Effector memory CD4-positive, alpha-beta T cell (primary cell): ENCODE results near the gene PAGE3.

ENCODE experiments used
- DNase-seq, 3 donors: peaks; one replicate each; pipeline ENCODE4 v3.0.0-alpha.2; 2020
- H3K27ac ChIP-seq: 2 replicates; pipeline ENCODE4 v1.7.0; 2013; ENCODE audit warnings: mild to moderate bottlenecking, low read length, moderate library complexity; ENCODE audit not compliant: insufficient read depth, poor library complexity, severe bottlenecking
- H3K27me3 ChIP-seq: replicated peaks from 2 replicates; pipeline ENCODE4 v1.7.0; 2013; ENCODE audit warnings: mild to moderate bottlenecking, low read length; ENCODE audit not compliant: insufficient read depth, control insufficient read depth, poor library complexity, severe bottlenecking
- H3K36me3 ChIP-seq: 2 replicates; pipeline ENCODE4 v1.7.0; 2013; ENCODE audit warnings: mild to moderate bottlenecking, low read length, moderate library complexity; ENCODE audit not compliant: control insufficient read depth, insufficient read depth
- H3K4me1 ChIP-seq: 2 replicates; pipeline ENCODE4 v1.7.0; 2013; ENCODE audit warnings: low read length, mild to moderate bottlenecking; ENCODE audit not compliant: control insufficient read depth, insufficient read depth, poor library complexity, severe bottlenecking
- H3K4me3 ChIP-seq: 2 replicates; pipeline ENCODE4 v1.7.0; 2013; ENCODE audit warnings: low read length, low read depth, mild to moderate bottlenecking; ENCODE audit not compliant: insufficient read depth, poor library complexity, severe bottlenecking
- H3K9me3 ChIP-seq: 2 replicates; pipeline ENCODE4 v1.7.0; 2013; ENCODE audit warnings: mild to moderate bottlenecking, low read length, moderate library complexity; ENCODE audit not compliant: control insufficient read depth
- total RNA-seq, 3 donors: gene quantifications; one replicate each; lab custom pipeline; 2026; lab: John Stamatoyannopoulos, UW

PAGE3 gene
- total RNA-seq: 0 reads per million in 3 donors

- H3K27me3 ChIP-seq: no peaks in the 10 kb centered on the region
- H3K4me3 ChIP-seq: no peak within 1 kb of the TSS
- H3K9me3 ChIP-seq: no peaks in the 10 kb centered on the region
- no peaks in the 10 kb centered on the region for H3K4me1 ChIP-seq
- no peaks in the 10 kb centered on the region for H3K36me3 ChIP-seq
- no peak within 1 kb of the TSS for H3K27ac ChIP-seq
- no peak for DNase-seq
Observed at GRCh38 chrX:55264816-55265215, at the start of gene PAGE3. Gene PAGE3 (minus strand): TSS chrX:55264916. CDS start chrX:55263903, 1,013 bp downstream.

GRCh38 chrX:55312655-55313054, 47.9 kb upstream of the PAGE3 start:
- H3K27ac ChIP-seq: no peak overlapping the region
- DNase-seq: no peak
- H3K27me3 ChIP-seq: no peaks in the 10 kb centered on the region
- no peaks in the 10 kb centered on the region for H3K36me3 ChIP-seq
- H3K9me3 ChIP-seq: no peaks in the 10 kb centered on the region
- H3K4me3 ChIP-seq: no peak overlapping the region
- H3K4me1 ChIP-seq: no peaks in the 10 kb centered on the region

- H3K36me3 ChIP-seq: no peaks in the 10 kb centered on the region
- H3K27ac ChIP-seq: no peak overlapping the region
- H3K27me3 ChIP-seq: no peaks in the 10 kb centered on the region
- DNase-seq: no peak
- H3K9me3 ChIP-seq: no peaks in the 10 kb centered on the region
- H3K4me3 ChIP-seq: no peak overlapping the region
- no peaks in the 10 kb centered on the region for H3K4me1 ChIP-seq
Observed at GRCh38 chrX:55290963-55291362, 26.2 kb upstream of the PAGE3 start.

GRCh38 chrX:55279832-55280231, 15.1 kb upstream of the PAGE3 start:
- Histone ChIP-seq H3K4me1 (no peaks in the 10 kb centered on the region), H3K27ac (no peak overlapping the region), H3K27me3 (no peaks in the 10 kb centered on the region), H3K36me3 (no peaks in the 10 kb centered on the region), H3K4me3 (no peak overlapping the region), H3K9me3 (no peaks in the 10 kb centered on the region)
- DNase-seq: no peak

GRCh38 chrX:55260806-55261205, 3.9 kb downstream of the PAGE3 start:
- Histone ChIP-seq H3K4me3 (no peak overlapping the region), H3K27ac (no peak overlapping the region), H3K9me3 (no peaks in the 10 kb centered on the region), H3K4me1 (no peaks in the 10 kb centered on the region), H3K36me3 (no peaks in the 10 kb centered on the region), H3K27me3 (no peaks in the 10 kb centered on the region)
- DNase-seq: no peak

- Histone ChIP-seq H3K27ac (no peak overlapping the region), H3K9me3 (no peaks in the 10 kb centered on the region), H3K4me1 (no peaks in the 10 kb centered on the region), H3K27me3 (no peaks in the 10 kb centered on the region), H3K36me3 (no peaks in the 10 kb centered on the region), H3K4me3 (no peak overlapping the region)
- no peak for DNase-seq
Observed at GRCh38 chrX:55253528-55253927, 11.2 kb downstream of the PAGE3 start.

- no peak overlapping the region for H3K27ac ChIP-seq
- no peak for DNase-seq
Observed at GRCh38 chrX:55240788-55241340, 23.9 kb downstream of the PAGE3 start.

GRCh38 chrX:55220119-55220794, 44.5 kb downstream of the PAGE3 start, which contains the start of gene PAGE5:
Gene PAGE5 (plus strand): TSS chrX:55220346. CDS start chrX:55221383, 1,037 bp downstream.
- H3K27ac ChIP-seq: no peak within 1 kb of the TSS
- H3K36me3 ChIP-seq: no peaks in the 10 kb centered on the region
- H3K4me1 ChIP-seq: no peaks in the 10 kb centered on the region
- no peak for DNase-seq
- H3K9me3 ChIP-seq: no peaks in the 10 kb centered on the region
- H3K4me3 ChIP-seq: no peak within 1 kb of the TSS
- H3K27me3 ChIP-seq: no peaks in the 10 kb centered on the region

More at GRCh38 chrX:55240788-55241340, 23.9 kb downstream of the PAGE3 start:
- H3K4me1 ChIP-seq: no peaks in the 10 kb centered on the region
- H3K36me3 ChIP-seq: no peaks in the 10 kb centered on the region
- H3K4me3 ChIP-seq: no peak overlapping the region
- H3K9me3 ChIP-seq: no peaks in the 10 kb centered on the region
- no peaks in the 10 kb centered on the region for H3K27me3 ChIP-seq

GRCh38 chrX:55213381-55213780, 51.3 kb downstream of the PAGE3 start:
- no peak for DNase-seq
- Histone ChIP-seq H3K4me3 (no peak overlapping the region), H3K9me3 (no peaks in the 10 kb centered on the region), H3K36me3 (no peaks in the 10 kb centered on the region), H3K27ac (no peak overlapping the region), H3K4me1 (no peaks in the 10 kb centered on the region), H3K27me3 (no peaks in the 10 kb centered on the region)

- no peak overlapping the region for H3K4me3 ChIP-seq
- no peaks in the 10 kb centered on the region for H3K9me3 ChIP-seq
- DNase-seq: no peak
- H3K27me3 ChIP-seq: no peaks in the 10 kb centered on the region
- H3K36me3 ChIP-seq: no peaks in the 10 kb centered on the region
- no peak overlapping the region for H3K27ac ChIP-seq
- no peaks in the 10 kb centered on the region for H3K4me1 ChIP-seq
Observed at GRCh38 chrX:55210931-55211677, 53.6 kb downstream of the PAGE3 start.
